ENCODE data around the gene HSD3B7.

Gene HSD3B7

GRCh38 chr16:30950516-30951065 lies 34.4 kb upstream of the HSD3B7 start:
- no peak for TF ChIP-seq POLR2A (IDR thresholded peaks at IDR 0.05; ENCODE audit: low read depth, low read length)
- FAIRE-seq: no peak
- no peak for DNase-seq (ENCODE audit: insufficient read length, low spot score)

- no peak for FAIRE-seq
- no peak for TF ChIP-seq POLR2A (IDR thresholded peaks at IDR 0.05; ENCODE audit: low read depth, low read length)
- DNase-seq (ENCODE audit: insufficient read length, low spot score): no peak
Measured at GRCh38 chr16:30951193-30951592, 33.8 kb upstream of the HSD3B7 start.

- no peak for DNase-seq (ENCODE audit: insufficient read length, low spot score)
- no peak for TF ChIP-seq POLR2A (IDR thresholded peaks at IDR 0.05; ENCODE audit: low read depth, low read length)
- FAIRE-seq: no peak
Measured at GRCh38 chr16:30951750-30952149, 33.3 kb upstream of the HSD3B7 start.

GRCh38 chr16:30953111-30953510 lies 31.9 kb upstream of the HSD3B7 start:
- no peak for FAIRE-seq
- no peak for TF ChIP-seq POLR2A (IDR thresholded peaks at IDR 0.05; ENCODE audit: low read depth, low read length)
- DNase-seq (ENCODE audit: insufficient read length, low spot score): no peak

GRCh38 chr16:30953511-30954124 lies 31.4 kb upstream of the HSD3B7 start:
- DNase-seq (ENCODE audit: insufficient read length, low spot score): no peak
- no peak for FAIRE-seq
- no peak for TF ChIP-seq POLR2A (IDR thresholded peaks at IDR 0.05; ENCODE audit: low read depth, low read length)

- FAIRE-seq (no peak), DNase-seq (ENCODE audit: insufficient read length, low spot score) (no peak)
- no peak for TF ChIP-seq POLR2A (IDR thresholded peaks at IDR 0.05; ENCODE audit: low read depth, low read length)
Measured at GRCh38 chr16:30954993-30955392, 30.0 kb upstream of the HSD3B7 start.

GRCh38 chr16:30956601-30957455 lies 28.2 kb upstream of the HSD3B7 start:
- peak; percentile 91 for DNase-seq (ENCODE audit: insufficient read length, low spot score)
- peak; percentile 36 for FAIRE-seq
- TF ChIP-seq POLR2A (IDR thresholded peaks at IDR 0.05; ENCODE audit: low read depth, low read length): peak; percentile 18; the same call in 1 of the 2 replicates

GRCh38 chr16:30957456-30958174 lies 27.4 kb upstream of the HSD3B7 start, which contains the start of gene SETD1A:
Gene SETD1A (plus strand): TSS chr16:30957754. CDS start chr16:30958732, 978 bp downstream.
- FAIRE-seq (no peak), DNase-seq (ENCODE audit: insufficient read length, low spot score) (peak; percentile 91)
- peak; percentile 50 for TF ChIP-seq POLR2A (IDR thresholded peaks at IDR 0.05; ENCODE audit: low read depth, low read length)

- no peak for TF ChIP-seq POLR2A (IDR thresholded peaks at IDR 0.05; ENCODE audit: low read depth, low read length)
- DNase-seq (ENCODE audit: insufficient read length, low spot score): peak; percentile 78
- no peak for FAIRE-seq
Measured at GRCh38 chr16:30958175-30959079, 26.6 kb upstream of the HSD3B7 start.

- no peak for FAIRE-seq
- no peak for TF ChIP-seq POLR2A (IDR thresholded peaks at IDR 0.05; ENCODE audit: low read depth, low read length)
- DNase-seq (ENCODE audit: insufficient read length, low spot score): no peak
Measured at GRCh38 chr16:30961384-30961783, 23.6 kb upstream of the HSD3B7 start.

GRCh38 chr16:30963925-30964511 lies 21.0 kb upstream of the HSD3B7 start:
- no peak for TF ChIP-seq POLR2A (IDR thresholded peaks at IDR 0.05; ENCODE audit: low read depth, low read length)
- DNase-seq (ENCODE audit: insufficient read length, low spot score): no peak
- FAIRE-seq: no peak

- DNase-seq (ENCODE audit: insufficient read length, low spot score) (no peak), FAIRE-seq (no peak)
- TF ChIP-seq POLR2A (IDR thresholded peaks at IDR 0.05; ENCODE audit: low read depth, low read length): no peak
Measured at GRCh38 chr16:30964574-30965226, 20.3 kb upstream of the HSD3B7 start.

All from H54 (cell line).